Stomach (tissue), 4 donors: ENCODE measurements around the gene MICB.

Experiments
- CTCF ChIP-seq, 7 experiments: fragments of 450-650 bp in 4 of 7; fragments of 200-600 bp in 3 of 7; sonication (generic) in 3 of 7; IDR thresholded peaks; one replicate each; pipeline ENCODE4 v1.5.1; 2016 to 2019; ENCODE audit warnings: antibody characterized with exemption in 7 of 7, control low read depth in 2 of 7, mild to moderate bottlenecking in 1 of 7
- EP300 ChIP-seq: sonication (generic); formaldehyde crosslinking; IDR thresholded peaks from one replicate; pipeline ENCODE4 v1.6.1; 2017; ENCODE audit warnings: antibody characterized with exemption
- POLR2A ChIP-seq, 4 donors: fragments of 450-650 bp; IDR thresholded peaks; one replicate each; pipeline ENCODE4 v1.6.1; 2016; ENCODE audit warnings: antibody characterized with exemption in 4 of 4, control low read depth in 2 of 4, mild to moderate bottlenecking in 1 of 4, moderate library complexity in 1 of 4
- POLR2AphosphoS5 ChIP-seq, 3 donors: sonication (generic); formaldehyde crosslinking; IDR thresholded peaks; one replicate each; pipeline ENCODE4 v1.6.1; 2016; ENCODE audit warnings: antibody characterized with exemption in 3 of 3

- TF ChIP-seq EP300, result no peak
- no peak for TF ChIP-seq CTCF (IDR thresholded peaks at IDR 0.05)
- no peak for TF ChIP-seq POLR2AphosphoS5 (IDR thresholded peaks at IDR 0.05)
- TF ChIP-seq POLR2A (IDR thresholded peaks at IDR 0.05), result no peak
These were observed 45.1 kb upstream of the MICB start for GRCh38 chr6:31452859-31453258.
